ENCODE results near the gene PRKRA.
A peak's percentile ranks its signal among the peaks of the same experiment; 100 is the strongest.

GRCh38 chr2:178479275-178479616 lies 28.3 kb upstream of the PRKRA start:
- peak in 1 of 3 experiments; percentile 5 for TF ChIP-seq CTCF (IDR thresholded peaks at IDR 0.05)
- no peak for TF ChIP-seq POLR2A (IDR thresholded peaks at IDR 0.05)
- no peak for TF ChIP-seq POLR2AphosphoS5 (IDR thresholded peaks at IDR 0.05; ENCODE audit: insufficient read depth in 1 of 2, low read depth in 1 of 2)
